Psoas muscle (tissue), 8 donors: ENCODE data around the gene HCN4. TPM values are rescaled to one million over a fixed set of nuclear protein-coding genes. Genes with fewer than 3 reads are reported as not detected.

Experiments
- ATAC-seq, 4 donors: fragments of 200-7000 bp; cut with Tn5 transposase; one replicate each; pipeline ENCODE4 v1.9.1; 2020; ENCODE audit warnings: moderate library complexity in 3 of 4, mild to moderate bottlenecking in 2 of 4
- DNase-seq, 2 donors: peaks; one replicate each; pipeline ENCODE4 v3.0.0-alpha.2; 2020
- H3K27ac ChIP-seq: fragments of 200-600 bp; one replicate; pipeline ENCODE4 v1.8.0; 2022
- H3K27me3 ChIP-seq, 3 donors: fragments of 200-600 bp in 1 of 3; one replicate each; pipeline versions ENCODE4 v1.6.1 to v1.8.0; 2013 to 2022; ENCODE audit warnings: low read length in 2 of 3, mild to moderate bottlenecking in 2 of 3, moderate library complexity in 1 of 3; ENCODE audit not compliant: insufficient read depth in 3 of 3
- H3K36me3 ChIP-seq, 2 donors: fragments of 200-600 bp in 1 of 2; one replicate each; pipeline versions ENCODE4 v1.6.1 to v1.8.0; 2013 to 2022; ENCODE audit warnings: low read depth in 1 of 2, mild to moderate bottlenecking in 1 of 2, moderate library complexity in 1 of 2; ENCODE audit not compliant: insufficient read depth in 1 of 2
- H3K4me1 ChIP-seq: fragments of 200-600 bp; one replicate; pipeline ENCODE4 v1.8.0; 2022
- H3K4me3 ChIP-seq: fragments of 200-600 bp; one replicate; pipeline ENCODE4 v1.8.0; 2022; ENCODE audit warnings: mild to moderate bottlenecking
- H3K9me3 ChIP-seq: fragments of 200-600 bp; one replicate; pipeline ENCODE4 v1.8.0; 2022
- WGBS, 3 donors: extraction: QIAGEN DNeasy Blood & Tissue Kit; methylation state at CpG; one replicate each; pipeline versions ENCODE4 v1.1.6 to v1.1.7; 2013; 5-methylcytosine and 5-hydroxymethylcytosine counted together
- intact Hi-C, 2 donors: fragments of 100-400 bp; cut with DNase I; formaldehyde crosslinking; loops; one replicate each; pipeline versions ENCODE4 v1.11.0 to v1.14.2; 2022
- polyA plus RNA-seq, 3 donors: library from polyadenylated mRNA; stranded (reverse); fragments of 200-250 nt; gene quantifications; one replicate each; pipeline ENCODE4 v1.2.3, GENCODE V29; 2013
- total RNA-seq, 4 donors: library from RNA; stranded (reverse); fragmentation: NEBNext Ultra II Directional in 2 of 4; extraction: Animal tissue kit (Norgen Biotek cat#: 25700) in 2 of 4; gene quantifications; one replicate each; pipeline versions ENCODE4 v1.2.1 to v1.2.4, GENCODE V29; 2021 to 2023
- TF ChIP-seq, protein P1 (sequence below): fragments of 200-600 bp; IDR thresholded peaks from one replicate; pipeline ENCODE4 v1.8.0; 2022; ENCODE audit warnings: antibody characterized with exemption
- donor health status: healthy with polysubstance abuse.
- donor health status: DM: no; HTN: no; CAD: no; lungs with moderate emphysema.
- donor health status: Bipolar disorder and iron deficiency.
- donor health status: healthy.
- donor health status: DM: yes; HTN: yes; CAD: no.
- donor health status: DM: no; HTN: no; CAD: no.
- donor health status: DM: no; HTN: no; CAD: no.
- donor health status: DM: yes; HTN: yes; CAD: no.

HCN4 gene
- total and polyA plus RNA-seq, 7 donors: not detected

GRCh38 chr15:73375755-73376305 is 7.1 kb upstream of the HCN4 start:
- WGBS, 3 donors: 73 to 76% (median 75%) methylated on average over 6 of the region's 6 CpGs
- ATAC-seq (no peak), DNase-seq (no peak)
- Histone ChIP-seq H3K36me3 (no peaks in the 10 kb centered on the region), H3K9me3 (no peaks in the 10 kb centered on the region), H3K4me3 (no peak overlapping the region), H3K4me1 (no peaks in the 10 kb centered on the region), H3K27ac (no peak overlapping the region), H3K27me3 (peaks cover 0 to 52% (median 16%) of the 10 kb centered on the region in 3 donors)
- intact Hi-C loops: no loop called here
- TF ChIP-seq, protein P1, sequence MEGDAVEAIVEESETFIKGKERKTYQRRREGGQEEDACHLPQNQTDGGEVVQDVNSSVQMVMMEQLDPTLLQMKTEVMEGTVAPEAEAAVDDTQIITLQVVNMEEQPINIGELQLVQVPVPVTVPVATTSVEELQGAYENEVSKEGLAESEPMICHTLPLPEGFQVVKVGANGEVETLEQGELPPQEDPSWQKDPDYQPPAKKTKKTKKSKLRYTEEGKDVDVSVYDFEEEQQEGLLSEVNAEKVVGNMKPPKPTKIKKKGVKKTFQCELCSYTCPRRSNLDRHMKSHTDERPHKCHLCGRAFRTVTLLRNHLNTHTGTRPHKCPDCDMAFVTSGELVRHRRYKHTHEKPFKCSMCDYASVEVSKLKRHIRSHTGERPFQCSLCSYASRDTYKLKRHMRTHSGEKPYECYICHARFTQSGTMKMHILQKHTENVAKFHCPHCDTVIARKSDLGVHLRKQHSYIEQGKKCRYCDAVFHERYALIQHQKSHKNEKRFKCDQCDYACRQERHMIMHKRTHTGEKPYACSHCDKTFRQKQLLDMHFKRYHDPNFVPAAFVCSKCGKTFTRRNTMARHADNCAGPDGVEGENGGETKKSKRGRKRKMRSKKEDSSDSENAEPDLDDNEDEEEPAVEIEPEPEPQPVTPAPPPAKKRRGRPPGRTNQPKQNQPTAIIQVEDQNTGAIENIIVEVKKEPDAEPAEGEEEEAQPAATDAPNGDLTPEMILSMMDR: no peak

- intact Hi-C loops: no loop called here
- 51 to 61% (median 53%) methylated on average over 4 to 5 of the region's 5 CpGs for WGBS, 3 donors
- Histone ChIP-seq H3K27me3 (peaks cover 0 to 53% (median 17%) of the 10 kb centered on the region in 3 donors), H3K36me3 (no peaks in the 10 kb centered on the region), H3K4me1 (no peaks in the 10 kb centered on the region), H3K9me3 (no peaks in the 10 kb centered on the region), H3K4me3 (no peak overlapping the region), H3K27ac (no peak overlapping the region)
- TF ChIP-seq, protein P1: no peak
- DNase-seq: no peak
- ATAC-seq: no peak
Measured at GRCh38 chr15:73375012-73375411, 6.3 kb upstream of the HCN4 start.

DNA sequence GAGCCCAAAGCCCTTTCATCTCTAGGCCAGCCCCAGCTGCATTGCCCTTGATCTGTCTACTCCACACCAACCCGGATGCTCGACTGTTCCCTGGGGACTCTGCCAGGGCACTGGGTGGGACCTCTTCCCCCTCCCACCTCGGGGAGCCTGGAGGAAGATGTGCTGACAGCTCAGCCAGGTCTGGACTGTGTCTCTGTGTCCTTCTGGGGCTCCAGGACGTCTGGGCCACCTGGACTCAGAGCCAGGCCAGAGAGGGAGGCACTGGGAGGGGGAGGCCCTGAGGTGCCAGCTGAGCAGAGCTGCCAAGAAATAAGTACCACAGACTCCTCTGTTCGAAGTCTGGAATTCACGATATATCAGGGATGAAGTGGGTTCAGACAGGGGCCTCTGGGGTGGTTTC is 5.8 kb upstream of the HCN4 start:
- ATAC-seq (no peak), DNase-seq (no peak)
- H3K4me1 ChIP-seq: no peaks in the 10 kb centered on the region
- TF ChIP-seq, protein P1: no peak
- H3K4me3 ChIP-seq: no peak overlapping the region
- 22 to 28% (median 25%) methylated on average over 6 of the region's 6 CpGs for WGBS, 3 donors
- no peak overlapping the region for H3K27ac ChIP-seq
- H3K9me3 ChIP-seq: no peaks in the 10 kb centered on the region
- intact Hi-C loops: no loop called here
- peaks cover 0 to 51% (median 18%) of the 10 kb centered on the region in 3 donors for H3K27me3 ChIP-seq
- H3K36me3 ChIP-seq: no peaks in the 10 kb centered on the region

DNA sequence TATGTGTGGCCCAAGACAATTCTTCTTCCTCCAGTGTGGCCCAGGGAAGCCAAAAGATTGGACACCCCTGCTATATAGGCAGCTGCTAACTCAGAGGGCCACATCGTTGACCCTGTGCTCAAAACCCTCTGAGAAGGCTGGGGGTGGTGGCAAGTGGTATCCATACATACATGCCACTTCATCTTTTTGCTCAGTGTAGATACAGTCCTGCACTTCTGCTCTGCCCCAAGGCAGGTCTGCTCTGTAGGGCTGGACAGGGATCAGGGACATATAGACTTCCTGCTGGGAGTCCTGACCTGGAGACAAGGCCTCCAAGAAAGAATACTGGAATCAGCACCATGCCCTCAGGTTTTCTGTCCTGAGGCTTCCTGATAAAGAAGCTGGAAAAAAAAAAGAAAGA is 4.5 kb upstream of the HCN4 start:
- ATAC-seq (no peak), DNase-seq (no peak)
- Histone ChIP-seq H3K4me3 (no peak overlapping the region), H3K36me3 (no peaks in the 10 kb centered on the region), H3K4me1 (no peaks in the 10 kb centered on the region), H3K27ac (no peak overlapping the region), H3K27me3 (peaks cover 0 to 51% (median 26%) of the 10 kb centered on the region in 3 donors), H3K9me3 (no peaks in the 10 kb centered on the region)
- TF ChIP-seq, protein P1: no peak
- WGBS, 3 donors: 53 to 65% (median 59%) methylated on average over 1 of the region's 1 CpG
- intact Hi-C loops: no loop called here

GRCh38 chr15:73371812-73372211 is 3.1 kb upstream of the HCN4 start:
- Histone ChIP-seq H3K27ac (no peak overlapping the region), H3K9me3 (no peaks in the 10 kb centered on the region), H3K36me3 (no peaks in the 10 kb centered on the region), H3K4me3 (no peak overlapping the region), H3K27me3 (peaks cover 0 to 64% (median 38%) of the 10 kb centered on the region in 3 donors), H3K4me1 (no peaks in the 10 kb centered on the region)
- WGBS, 3 donors: 28 to 32% (median 31%) methylated on average over 2 of the region's 2 CpGs
- intact Hi-C loops: no loop called here
- ATAC-seq: no peak
- DNase-seq: no peak
- TF ChIP-seq, protein P1: no peak
